Measurements from ENCODE around the gene OR52B4. TPM values are rescaled to one million over a fixed set of nuclear protein-coding genes. Genes with fewer than 3 reads are reported as not detected.
"Not testable (repeated sequence)": the region's sequence is repeated elsewhere in the genome, so short reads cannot be mapped to it uniquely, and the experiment has no call there.

OR52B4 gene
- total and polyA plus RNA-seq, 8 donors: not detected

DNA sequence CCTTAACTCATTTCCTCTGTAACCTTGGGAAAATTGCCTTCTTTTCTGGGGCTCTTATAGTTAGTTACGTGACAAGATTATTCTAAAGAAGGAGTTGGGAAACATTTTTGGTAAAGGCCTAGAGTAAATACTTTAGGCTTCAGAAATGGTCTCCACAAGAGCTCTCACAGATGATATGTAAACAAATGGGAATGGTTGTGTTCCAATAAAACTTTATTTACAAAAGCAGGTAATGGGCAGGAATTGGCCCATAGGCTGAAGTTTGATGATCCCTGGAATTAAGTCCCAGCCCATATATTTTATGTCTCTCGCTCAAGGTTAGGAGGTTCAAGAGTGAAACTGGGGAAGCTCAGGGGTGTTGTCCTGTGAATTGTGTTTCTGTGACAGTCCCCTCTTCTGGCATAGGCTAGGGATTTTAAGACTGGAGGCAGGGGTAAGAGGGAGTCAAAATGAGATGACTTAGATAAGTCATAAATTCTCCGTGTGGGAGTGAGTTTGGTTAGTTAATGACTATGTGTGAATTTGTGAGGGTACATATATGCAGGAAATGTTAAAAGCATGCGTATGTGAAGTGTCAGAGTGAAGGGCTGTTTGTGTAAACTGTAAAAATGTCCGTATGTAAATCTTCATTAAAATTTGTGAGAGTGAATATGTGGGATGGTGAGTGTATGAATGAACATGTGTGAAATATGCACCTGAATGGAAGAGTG lies 7.4 kb upstream of the OR52B4 start:
- Histone ChIP-seq H3K4me1 (no peaks in the 10 kb centered on the region), H3K4me3 (no peak overlapping the region), H3K36me3 (no peaks in the 10 kb centered on the region), H3K27ac (no peak overlapping the region), H3K9me3 (no peaks in the 10 kb centered on the region), H3K27me3 (no peaks in the 10 kb centered on the region)
- DNase-seq (no peak), FAIRE-seq (no peak), ATAC-seq (no peak)
- intact Hi-C loops (cut with DNase I): no loop called here
- 75 to 76% methylated on average over 5 of the region's 5 CpGs for WGBS, 2 donors
- no peak for TF ChIP-seq CTCF (IDR thresholded peaks at IDR 0.05)

DNA sequence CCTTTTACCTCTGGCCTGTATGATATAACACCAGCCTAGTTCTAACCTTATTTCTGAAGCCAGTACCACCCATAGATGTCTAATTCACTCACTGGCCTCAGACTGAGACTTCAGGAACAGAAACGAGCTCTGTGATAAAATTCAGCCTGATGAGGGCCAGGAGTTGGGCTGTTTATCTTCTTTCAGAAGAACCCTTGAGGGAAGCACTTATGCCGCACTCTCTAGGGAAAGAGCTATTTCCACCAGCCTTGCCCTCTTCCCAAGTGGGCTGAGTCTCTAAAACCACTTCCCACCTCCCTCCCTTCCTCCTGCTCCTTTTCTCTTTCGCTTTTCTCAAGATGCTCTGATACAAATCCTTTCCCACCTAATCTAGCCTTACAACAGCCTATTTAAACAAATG lies 2.0 kb upstream of the OR52B4 start:
- no peak for DNase-seq
- Histone ChIP-seq H3K4me1 (no peaks in the 10 kb centered on the region), H3K4me3 (no peak overlapping the region), H3K27me3 (no peaks in the 10 kb centered on the region), H3K9me3 (no peaks in the 10 kb centered on the region), H3K36me3 (no peaks in the 10 kb centered on the region), H3K27ac (no peak overlapping the region)
- intact Hi-C loops (cut with DNase I): no loop called here
- no peak for TF ChIP-seq CTCF (IDR thresholded peaks at IDR 0.05)
- 60 to 73% methylated on average over 3 of the region's 3 CpGs for WGBS, 2 donors
- ATAC-seq: no peak
- FAIRE-seq: no peak

GRCh38 chr11:4348142-4348541 lies 20.0 kb downstream of the OR52B4 start:
- ATAC-seq; intact Hi-C loops (cut with DNase I); FAIRE-seq; H3K9me3 ChIP-seq; H3K36me3 ChIP-seq; H3K27me3 ChIP-seq; H3K27ac ChIP-seq; DNase-seq; H3K4me1 ChIP-seq; H3K4me3 ChIP-seq: not testable (repeated sequence)
- WGBS, 2 donors: 76 to 87% methylated on average over 1 of the region's 5 CpGs

GRCh38 chr11:4345366-4345765 lies 22.8 kb downstream of the OR52B4 start:
- H3K4me1 ChIP-seq; H3K4me3 ChIP-seq; H3K27me3 ChIP-seq; H3K27ac ChIP-seq; intact Hi-C loops (cut with DNase I); ATAC-seq; H3K9me3 ChIP-seq; FAIRE-seq; H3K36me3 ChIP-seq; DNase-seq: not testable (repeated sequence)
- whole genome bisulfite sequencing, 2 donors: 51 to 63% methylated on average over 2 of the region's 2 CpGs

DNA sequence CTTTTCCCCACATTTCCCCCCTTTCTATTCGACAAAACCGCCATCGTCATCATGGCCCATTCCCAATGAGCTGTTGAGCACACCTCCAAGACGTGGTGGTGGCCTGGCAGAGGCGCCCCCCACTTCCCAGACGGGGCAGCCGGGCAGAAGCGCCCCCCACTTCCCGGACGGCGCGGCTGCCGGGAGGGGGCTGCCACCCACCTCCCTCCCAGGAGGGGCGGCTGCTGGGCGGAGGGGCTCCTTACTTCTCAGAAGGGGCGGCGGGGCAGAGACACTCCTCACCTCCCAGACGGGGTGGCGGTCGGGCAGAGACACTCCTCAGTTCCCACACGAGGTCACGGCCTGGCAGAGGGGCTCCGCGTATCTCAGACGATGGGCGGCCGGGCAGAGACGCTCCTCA lies 33.8 kb downstream of the OR52B4 start:
- intact Hi-C loops (cut with DNase I); H3K27me3 ChIP-seq; H3K27ac ChIP-seq; H3K36me3 ChIP-seq; FAIRE-seq; H3K4me1 ChIP-seq; DNase-seq; H3K4me3 ChIP-seq; ATAC-seq; H3K9me3 ChIP-seq: not testable (repeated sequence)
- 91 to 93% methylated on average over 21 to 23 of the region's 28 CpGs for WGBS, 2 donors

Other genes starting within 250 kb of the OR52B4 start
- 10 to 100 TPM in 1 of 6 donors, 1 to 10 TPM in 5; 3.5 to 12.9 (median 5.1) TPM for gene TRIM21, start 25.3 kb upstream of the OR52B4 start, total RNA-seq
- gene TRIM21, start 25.3 kb upstream of the OR52B4 start, polyA plus RNA-seq: 1 to 10 TPM; 8.1 to 8.3 TPM
- gene OR52K2, start 80.9 kb upstream of the OR52B4 start, total RNA-seq: not detected
- gene OR52K2, start 80.9 kb upstream of the OR52B4 start, polyA plus RNA-seq: under 1 TPM in 1 of 2 donors, not detected in 1; 0.09 TPM
- gene OR52K1, start 114.3 kb upstream of the OR52B4 start, total RNA-seq: under 1 TPM in 1 of 6 donors, not detected in 5; 0.06 TPM
- gene OR52K1, start 114.3 kb upstream of the OR52B4 start, polyA plus RNA-seq: not detected
- gene OR52M1, start 176.8 kb upstream of the OR52B4 start, total RNA-seq: not detected
- not detected for gene OR52M1, start 176.8 kb upstream of the OR52B4 start, polyA plus RNA-seq
- gene OR52I2, start 213.4 kb upstream of the OR52B4 start, total RNA-seq: not detected
- not detected for gene OR52I2, start 213.4 kb upstream of the OR52B4 start, polyA plus RNA-seq
- gene OR52I1, start 225.7 kb upstream of the OR52B4 start, total RNA-seq: not detected
- not detected for gene OR52I1, start 225.7 kb upstream of the OR52B4 start, polyA plus RNA-seq
- gene TRIM68, start 239.8 kb upstream of the OR52B4 start, total RNA-seq: 10 to 100 TPM in 1 of 6 donors, 1 to 10 TPM in 5; 3.7 to 10.6 (median 6.5) TPM
- 1 to 10 TPM; 4.4 to 5.9 TPM for gene TRIM68, start 239.8 kb upstream of the OR52B4 start, polyA plus RNA-seq

Data from pancreas (tissue), 10 donors.